Neuron (in vitro differentiated cells): ENCODE measurements around the gene RARRES2.
"Not testable (repeated sequence)": the region's sequence is repeated elsewhere in the genome, so short reads cannot be mapped to it uniquely, and the experiment has no call there.

Experiments used
- H2AFZ ChIP-seq: one replicate; pipeline ENCODE4 v1.6.1; 2013; ENCODE audit warnings: low read depth, mild to moderate bottlenecking, inconsistent platforms, low read length, moderate library complexity
- H3K27me3 ChIP-seq: one replicate; pipeline ENCODE4 v1.6.1; 2013; ENCODE audit warnings: low read length; ENCODE audit not compliant: insufficient read depth
- H3K36me3 ChIP-seq: one replicate; pipeline ENCODE4 v1.6.1; 2013; ENCODE audit warnings: low read length; ENCODE audit not compliant: insufficient read depth
- H3K4me1 ChIP-seq: one replicate; pipeline ENCODE4 v1.6.1; 2013; ENCODE audit warnings: low read length; ENCODE audit not compliant: insufficient read depth
- H3K4me3 ChIP-seq: 2 replicates; pipeline ENCODE4 v1.5.1; 2013; ENCODE audit warnings: mild to moderate bottlenecking, low read length, moderate library complexity
- H3K9me3 ChIP-seq: one replicate; pipeline ENCODE4 v1.6.1; 2013; ENCODE audit warnings: low read length

The RARRES2 gene

DNA sequence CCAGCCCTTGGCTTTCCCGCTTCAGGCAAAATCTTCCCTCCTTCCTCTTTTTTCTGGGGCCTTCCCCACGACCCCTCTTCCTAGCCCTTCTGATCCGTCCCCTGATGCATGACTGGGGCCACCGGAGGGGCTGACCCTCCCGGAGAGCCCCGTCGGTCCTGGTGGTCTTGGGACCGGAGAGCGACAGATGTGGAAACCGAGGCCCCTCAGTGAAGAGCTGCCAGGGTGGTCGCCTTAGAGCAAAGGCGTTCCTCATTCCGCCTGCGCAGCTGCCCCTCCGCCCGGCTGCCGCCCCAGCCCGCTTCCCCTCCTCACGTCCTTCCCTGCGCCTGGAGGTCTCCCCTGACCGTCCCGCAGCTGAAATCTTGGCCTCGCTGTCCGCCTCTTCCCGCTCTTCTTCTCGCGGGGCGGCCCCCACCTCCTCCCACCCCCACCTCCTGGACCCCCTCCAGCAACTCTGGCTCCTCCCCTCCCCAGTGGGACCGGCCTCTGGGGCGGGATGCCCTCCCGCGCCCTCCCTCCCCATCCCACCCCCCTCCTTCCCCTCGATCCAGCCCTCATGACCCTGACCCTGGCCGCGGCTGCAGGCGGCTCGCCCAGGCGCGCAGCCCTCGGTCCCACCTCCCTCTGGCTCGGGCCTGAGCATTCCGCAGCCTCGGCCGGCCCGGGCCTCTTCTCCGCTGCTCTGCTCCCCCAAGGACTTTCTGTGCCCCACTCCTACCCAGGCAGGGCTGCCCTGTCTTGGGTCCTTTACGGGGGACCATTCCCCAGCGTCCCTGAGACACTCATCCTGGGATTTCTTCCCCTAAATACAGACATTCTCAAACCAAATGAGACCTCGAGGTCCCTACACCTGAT lies at the start of gene RARRES2:
TSS of gene RARRES2 (minus strand) at position 367 of the 858 bp plus-strand sequence. CDS start 1,020 bp downstream, outside the sequence.
- no peaks in the 10 kb centered on the region for H3K36me3 ChIP-seq
- peaks cover 9% of the 10 kb centered on the region for H3K4me1 ChIP-seq
- H3K27me3 ChIP-seq, result no peaks in the 10 kb centered on the region

DNA sequence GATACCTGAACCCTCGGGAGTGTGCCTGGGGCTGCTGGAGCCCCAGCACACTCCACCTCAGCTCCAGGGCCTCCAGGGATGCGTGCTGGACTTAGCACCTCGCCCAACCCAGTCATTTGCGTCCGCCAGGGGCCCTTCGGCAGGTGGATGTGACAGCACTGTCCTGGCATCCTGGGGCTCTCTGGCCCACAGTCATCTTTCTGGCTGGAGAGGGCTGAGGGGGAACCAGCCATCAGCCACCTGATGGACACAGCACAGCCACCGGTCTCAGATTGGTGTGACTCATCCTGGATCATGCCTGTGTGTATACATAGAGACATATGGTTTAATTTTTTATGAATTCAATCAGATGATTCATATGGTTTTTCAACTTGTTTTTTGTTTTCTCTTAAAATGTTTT lies 48.8 kb upstream of the RARRES2 start:
- Histone ChIP-seq H3K4me3 (no peak overlapping the region), H3K9me3 (peaks cover 2% of the 10 kb centered on the region), H3K27me3 (no peaks in the 10 kb centered on the region), H3K36me3 (peaks cover 28% of the 10 kb centered on the region), H2AFZ (no peak overlapping the region), H3K4me1 (peaks cover 16% of the 10 kb centered on the region)

More for the DNA sequence above, at the start of gene RARRES2:
- Histone ChIP-seq H3K4me3 (peak within 1 kb of the TSS; percentile 44), H3K9me3 (peaks cover 3% of the 10 kb centered on the region), H2AFZ (peak within 1 kb of the TSS; percentile 39)

DNA sequence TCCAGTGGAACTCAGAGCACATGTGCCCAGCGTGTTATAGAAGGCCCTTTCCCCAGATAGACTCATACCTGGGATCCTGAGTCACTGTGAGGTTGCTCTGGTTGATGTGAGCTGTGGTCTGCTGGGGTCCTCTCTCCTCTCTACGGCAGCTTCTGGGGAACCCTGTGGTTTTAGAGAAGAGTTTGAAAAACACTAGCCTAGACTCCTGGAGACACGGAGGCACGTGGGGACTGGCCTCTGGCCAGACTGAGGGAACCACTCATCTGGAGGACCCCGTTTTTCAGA lies 48.0 kb upstream of the RARRES2 start:
- Histone ChIP-seq H3K27me3 (no peaks in the 10 kb centered on the region), H2AFZ (no peak overlapping the region), H3K4me1 (peaks cover 23% of the 10 kb centered on the region), H3K36me3 (peaks cover 28% of the 10 kb centered on the region), H3K4me3 (no peak overlapping the region), H3K9me3 (peaks cover 2% of the 10 kb centered on the region)

DNA sequence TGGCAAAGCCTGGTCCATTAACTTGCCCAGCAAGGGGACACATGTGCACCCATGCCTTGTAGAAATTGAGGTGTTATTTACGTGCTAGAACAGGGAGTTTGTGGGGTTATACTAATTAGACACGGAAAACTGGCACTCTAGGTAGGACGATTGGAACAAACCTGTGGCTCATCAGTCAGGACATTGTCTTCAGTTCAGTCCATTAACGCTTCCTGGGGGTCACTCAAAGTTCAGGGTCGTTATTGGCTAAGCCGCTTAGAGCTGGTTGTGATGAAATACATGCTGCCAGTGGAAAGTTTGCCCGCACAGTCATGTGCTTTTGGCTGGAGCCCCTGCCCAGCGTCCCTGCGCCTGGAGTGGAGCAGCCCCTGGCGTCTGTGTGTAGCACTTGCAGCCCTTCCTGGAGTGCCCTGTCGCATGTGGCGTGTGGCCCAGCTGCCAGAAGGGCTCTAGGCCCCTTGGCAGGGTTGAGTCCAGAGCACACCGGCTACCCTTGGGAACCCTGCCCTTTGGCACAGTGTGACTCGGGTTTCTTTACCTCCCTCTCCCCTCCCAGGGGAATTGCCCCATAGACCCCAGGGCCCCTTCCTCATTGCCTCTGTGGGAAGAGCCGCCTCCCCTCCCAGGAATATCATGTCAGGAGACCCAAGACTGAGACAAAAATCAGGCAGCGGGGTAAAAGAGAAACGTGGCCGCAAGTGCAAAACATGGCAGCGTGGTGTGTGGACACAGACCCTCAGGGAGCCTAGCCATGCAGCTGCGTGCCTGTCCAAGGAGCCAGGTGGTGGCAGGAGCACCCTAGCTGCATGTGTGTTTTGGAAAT lies 47.5 kb upstream of the RARRES2 start:
- no peak overlapping the region for H3K4me3 ChIP-seq

DNA sequence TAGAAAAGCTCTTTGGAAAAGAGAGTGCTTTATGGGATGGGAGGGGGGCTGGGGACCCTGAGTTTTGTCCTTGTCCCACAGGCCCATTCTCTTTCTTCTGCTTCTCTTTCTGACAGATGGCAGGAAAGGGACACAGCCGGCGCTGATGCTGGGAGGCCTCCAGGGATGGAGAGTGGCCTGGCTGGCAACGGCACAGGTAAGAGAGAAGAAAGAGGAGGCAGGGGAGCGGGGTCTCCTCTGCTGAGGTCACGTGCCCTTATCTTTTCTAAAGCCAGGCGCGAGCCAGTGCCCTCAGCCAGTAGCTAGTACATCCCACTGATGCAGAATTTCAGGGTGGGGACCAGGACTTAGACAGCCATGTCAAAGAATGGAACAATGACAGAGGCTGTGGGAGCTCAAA lies 46.9 kb upstream of the RARRES2 start:
- Histone ChIP-seq H3K9me3 (peaks cover 2% of the 10 kb centered on the region), H3K27me3 (no peaks in the 10 kb centered on the region), H3K4me1 (peaks cover 33% of the 10 kb centered on the region), H2AFZ (no peak overlapping the region), H3K4me3 (no peak overlapping the region), H3K36me3 (peaks cover 28% of the 10 kb centered on the region)

More for the DNA sequence above, 47.5 kb upstream of the RARRES2 start:
- Histone ChIP-seq H3K4me1 (peaks cover 28% of the 10 kb centered on the region), H3K9me3 (peaks cover 2% of the 10 kb centered on the region), H3K36me3 (peaks cover 28% of the 10 kb centered on the region), H3K27me3 (no peaks in the 10 kb centered on the region), H2AFZ (no peak overlapping the region)

DNA sequence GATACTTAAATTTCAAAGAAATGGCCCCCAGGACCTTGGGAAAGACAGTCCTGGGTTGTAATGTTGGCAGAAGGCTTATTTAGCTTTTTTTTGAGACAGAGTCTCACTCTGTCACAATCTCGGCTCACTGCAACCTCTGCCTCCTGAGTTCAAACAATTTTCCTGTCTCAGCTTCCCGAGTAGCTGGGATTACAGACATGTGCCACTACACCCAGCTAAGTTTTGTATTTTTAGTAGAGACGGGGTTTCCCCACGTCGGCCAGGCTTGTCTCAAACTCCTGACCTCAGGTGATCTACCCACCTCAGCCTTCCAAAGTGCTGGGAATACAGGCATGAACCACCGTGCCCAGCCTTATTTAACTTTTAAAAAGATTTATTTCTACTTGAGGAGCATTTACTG lies 44.5 kb upstream of the RARRES2 start:
- not testable (repeated sequence) for H3K9me3 ChIP-seq, H2AFZ ChIP-seq, H3K4me3 ChIP-seq, H3K27me3 ChIP-seq
- H3K4me1 ChIP-seq, result peaks cover 55% of the 10 kb centered on the region
- peaks cover 26% of the 10 kb centered on the region for H3K36me3 ChIP-seq

DNA sequence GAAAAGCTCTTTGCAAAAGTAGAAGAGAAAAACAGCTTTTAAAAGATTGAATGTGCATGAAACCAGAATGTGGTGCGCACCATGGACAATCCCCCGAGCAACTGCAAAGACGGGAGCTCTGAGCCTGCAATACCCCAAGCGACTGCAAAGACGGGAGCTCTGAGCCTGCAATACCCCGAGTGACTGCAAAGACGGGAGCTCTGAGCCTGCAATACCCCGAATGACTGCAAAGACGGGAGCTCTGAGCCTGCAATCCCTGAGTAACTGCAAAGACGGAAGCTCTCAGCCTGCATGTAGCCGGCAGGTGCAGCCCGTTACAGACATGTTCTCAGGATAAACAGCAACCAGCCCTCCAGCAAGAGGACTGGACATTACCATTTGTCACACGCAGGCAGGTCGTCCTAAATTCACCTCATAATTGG lies 43.9 kb upstream of the RARRES2 start:
- peaks cover 61% of the 10 kb centered on the region for H3K4me1 ChIP-seq
- H2AFZ ChIP-seq, result no peak overlapping the region
- no peak overlapping the region for H3K4me3 ChIP-seq
- H3K9me3 ChIP-seq, result peaks cover 2% of the 10 kb centered on the region
- H3K27me3 ChIP-seq, result no peaks in the 10 kb centered on the region
- H3K36me3 ChIP-seq, result peaks cover 20% of the 10 kb centered on the region

DNA sequence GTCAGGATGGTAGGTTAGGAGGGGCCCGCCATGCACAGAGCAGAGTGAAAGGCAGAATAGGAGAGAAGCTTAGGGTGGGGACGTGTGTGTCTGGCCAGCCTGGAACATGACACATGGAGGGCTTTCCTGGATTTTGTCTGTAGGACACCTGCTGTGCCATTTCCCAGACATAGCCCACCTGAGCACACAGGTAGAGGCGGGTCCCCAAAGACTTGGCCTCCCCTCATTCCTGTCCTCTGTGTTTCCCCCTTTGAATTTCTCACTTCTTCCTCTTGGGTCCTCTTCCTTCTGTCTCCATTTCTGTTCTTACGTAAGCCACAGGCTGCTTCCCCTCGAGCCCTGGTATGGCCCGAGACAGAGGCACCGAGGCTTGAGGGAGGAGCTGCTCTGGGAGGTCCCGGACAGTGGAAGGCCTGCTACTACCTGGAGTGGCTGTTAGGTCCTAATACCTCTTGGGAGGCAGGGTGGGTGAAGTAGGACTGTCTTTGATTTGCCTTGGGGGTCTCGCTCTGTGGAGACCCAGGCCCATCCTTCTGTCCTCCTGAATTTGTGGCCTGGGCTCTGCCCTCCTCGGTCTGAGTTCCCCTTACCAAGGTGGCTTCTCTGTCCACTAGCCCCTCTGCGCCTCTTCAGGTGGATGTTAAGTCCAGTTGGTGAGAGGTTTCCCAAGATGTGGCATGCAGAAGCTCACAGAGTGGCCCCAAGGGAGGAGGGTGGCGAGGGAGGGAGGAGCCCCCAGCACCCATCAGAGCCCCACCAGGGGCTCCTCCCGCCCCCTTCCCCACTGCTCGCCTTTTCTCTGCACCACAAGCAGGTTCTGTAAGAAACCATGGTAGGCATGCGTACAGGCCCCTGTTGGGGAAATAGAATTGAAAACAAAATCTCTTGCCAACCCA lies 43.2 kb upstream of the RARRES2 start:
- H2AFZ ChIP-seq, result no peak overlapping the region
- peaks cover 68% of the 10 kb centered on the region for H3K4me1 ChIP-seq
- no peaks in the 10 kb centered on the region for H3K9me3 ChIP-seq
- no peaks in the 10 kb centered on the region for H3K27me3 ChIP-seq
- H3K4me3 ChIP-seq, result no peak overlapping the region
- peaks cover 14% of the 10 kb centered on the region for H3K36me3 ChIP-seq

DNA sequence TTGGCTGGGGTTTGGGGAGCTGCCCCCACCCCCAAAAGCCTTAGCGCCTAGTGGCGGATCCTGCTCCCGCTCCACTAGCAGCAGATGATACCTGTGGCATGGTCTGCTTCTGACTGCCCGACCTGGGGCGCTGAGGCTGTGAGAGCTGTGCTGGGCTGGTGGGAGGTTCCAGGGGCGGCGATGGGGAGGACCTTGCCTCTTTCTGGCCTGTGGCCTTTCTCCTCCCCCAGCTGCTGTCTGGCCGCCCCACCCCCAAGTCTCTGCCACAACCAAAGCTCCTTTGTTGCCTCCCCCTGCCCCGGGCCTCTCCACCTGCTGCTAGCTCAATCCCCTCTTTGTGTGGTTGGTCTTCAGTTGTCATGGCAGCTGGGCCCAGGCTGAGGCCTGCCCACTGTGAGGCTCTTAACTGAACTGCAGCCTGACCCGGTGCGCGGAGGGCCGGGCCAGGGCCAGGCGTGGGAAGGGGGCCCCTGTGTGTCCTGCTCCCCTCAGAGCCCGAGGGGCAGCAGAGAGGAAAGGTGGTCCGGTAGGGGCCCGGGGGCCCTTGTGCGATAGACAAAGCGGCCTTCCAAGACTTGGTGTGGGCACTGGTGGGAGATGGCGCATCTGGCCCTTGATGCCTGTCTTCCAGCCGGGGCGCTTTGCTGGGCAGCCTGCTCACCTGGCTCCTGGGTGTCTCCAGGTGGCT lies 42.4 kb upstream of the RARRES2 start:
- Histone ChIP-seq H3K4me3 (peak overlapping the region; percentile 5), H3K36me3 (peaks cover 9% of the 10 kb centered on the region), H3K9me3 (no peaks in the 10 kb centered on the region), H2AFZ (no peak overlapping the region), H3K4me1 (peaks cover 68% of the 10 kb centered on the region), H3K27me3 (no peaks in the 10 kb centered on the region)

DNA sequence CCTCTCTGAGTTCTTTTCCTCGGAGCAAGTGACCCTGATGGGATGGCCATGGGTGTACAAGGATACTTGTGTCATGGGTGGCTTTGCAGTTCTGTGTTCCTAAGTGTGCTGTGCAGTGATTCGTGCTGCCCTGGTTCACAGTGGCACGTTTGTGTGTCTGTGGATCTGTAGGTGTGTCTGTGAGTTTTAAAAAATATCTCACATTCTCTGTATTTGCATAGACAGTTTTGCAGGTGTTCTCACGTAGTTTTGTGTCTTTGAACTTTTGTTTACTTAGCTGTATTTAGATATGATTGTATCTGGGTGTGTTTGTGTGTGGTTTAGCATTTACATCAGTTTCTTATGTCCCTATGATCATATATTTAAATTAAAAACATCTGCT lies 41.4 kb upstream of the RARRES2 start:
- H3K4me1 ChIP-seq, result peaks cover 78% of the 10 kb centered on the region
- no peaks in the 10 kb centered on the region for H3K27me3 ChIP-seq
- H3K36me3 ChIP-seq, result peaks cover 3% of the 10 kb centered on the region
- no peak overlapping the region for H3K4me3 ChIP-seq
- no peak overlapping the region for H2AFZ ChIP-seq
- no peaks in the 10 kb centered on the region for H3K9me3 ChIP-seq

DNA sequence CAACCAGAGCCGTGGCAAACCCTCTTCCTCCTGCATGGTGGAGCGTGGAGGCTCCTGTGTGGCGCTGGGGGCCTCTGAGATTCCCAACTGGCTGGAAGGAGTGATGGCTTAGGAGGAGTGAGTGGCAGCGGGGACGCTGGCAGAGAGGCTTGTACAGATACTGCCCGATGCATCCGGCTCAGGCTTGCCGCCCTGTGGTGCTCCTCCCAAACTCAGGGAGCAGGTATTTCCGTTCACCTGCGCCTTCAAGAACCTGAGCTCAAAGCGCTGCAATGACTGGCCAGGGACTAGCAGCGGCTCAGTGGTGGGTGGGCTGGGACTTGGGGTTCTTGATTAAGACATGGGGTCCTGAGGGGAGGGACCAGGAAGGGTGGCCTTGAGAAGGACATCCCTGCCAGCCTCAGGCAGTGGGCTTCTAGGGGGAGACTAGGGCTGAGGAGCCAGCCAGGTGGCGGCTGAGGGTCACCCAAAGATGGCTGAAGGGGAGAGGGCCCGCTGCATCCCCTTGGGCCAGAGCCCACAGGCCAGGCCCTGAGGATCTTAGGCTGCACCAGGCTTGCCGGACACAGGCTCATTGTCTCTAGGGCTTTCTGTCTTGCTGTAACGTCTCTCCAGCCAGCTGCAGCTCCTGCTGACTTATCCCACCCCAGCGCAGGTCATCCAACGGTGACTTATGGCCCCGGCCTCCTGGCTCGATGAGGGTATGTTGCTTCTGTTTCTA lies 40.9 kb upstream of the RARRES2 start:
- no peaks in the 10 kb centered on the region for H3K9me3 ChIP-seq
- H3K27me3 ChIP-seq, result no peaks in the 10 kb centered on the region
- H3K36me3 ChIP-seq, result peaks cover 2% of the 10 kb centered on the region
- no peak overlapping the region for H2AFZ ChIP-seq
- peaks cover 82% of the 10 kb centered on the region for H3K4me1 ChIP-seq
- H3K4me3 ChIP-seq, result no peak overlapping the region

DNA sequence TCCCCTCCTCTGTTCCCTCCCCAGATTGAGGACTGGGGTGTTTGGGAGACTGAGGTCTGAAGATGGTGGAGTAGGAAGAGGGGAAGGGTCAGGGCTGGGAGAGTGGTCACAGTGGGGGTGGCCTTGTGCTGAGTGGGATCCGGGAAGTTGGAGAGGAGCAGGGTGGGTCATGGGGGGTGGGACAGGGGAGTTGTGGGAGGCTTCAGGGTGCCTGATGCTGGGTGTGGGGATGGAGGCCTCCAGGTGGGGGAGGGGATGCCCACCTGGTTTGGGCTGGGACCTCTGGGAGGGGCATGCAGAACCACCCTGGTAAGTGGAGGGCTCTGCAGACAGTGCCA lies 40.3 kb upstream of the RARRES2 start:
- Histone ChIP-seq H3K36me3 (peaks cover 2% of the 10 kb centered on the region), H3K4me1 (peaks cover 82% of the 10 kb centered on the region)

More for the DNA sequence above, 40.3 kb upstream of the RARRES2 start:
- no peaks in the 10 kb centered on the region for H3K27me3 ChIP-seq
- H2AFZ ChIP-seq, result no peak overlapping the region
- H3K4me3 ChIP-seq, result no peak overlapping the region
- no peaks in the 10 kb centered on the region for H3K9me3 ChIP-seq
